ENCODE measurements around the gene KIF26A. TPM values are rescaled to one million over a fixed set of nuclear protein-coding genes. Genes with fewer than 3 reads are reported as not detected.

The KIF26A gene
- total RNA-seq, 4 donors from 2014 or later: 3.3 to 6.2 (median 4.9) TPM

DNA sequence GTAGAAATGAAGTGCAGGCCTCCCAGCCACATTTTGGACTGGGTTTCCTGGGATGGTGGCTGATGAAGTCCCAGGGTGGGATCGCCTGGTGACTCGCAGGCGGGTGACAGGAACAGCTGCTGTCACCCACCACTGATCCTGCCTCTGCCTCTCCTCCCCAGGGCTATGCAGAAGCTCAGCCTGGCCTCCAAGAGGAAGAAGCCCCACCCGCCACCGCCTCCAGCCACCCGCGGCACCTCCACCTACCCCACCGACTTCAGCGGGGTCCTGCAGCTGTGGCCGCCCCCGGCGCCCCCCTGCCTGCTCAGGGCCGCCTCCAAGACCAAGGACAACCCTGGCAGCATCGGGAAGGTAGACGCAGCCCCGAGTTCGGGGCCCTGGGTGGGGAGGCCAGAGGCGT, 28.3 kb downstream of the KIF26A start:
- no peak overlapping the region for H3K4me3 ChIP-seq (replicated peaks in 1 of 3)
- intact Hi-C loops (cut with DNase I): no loop called here
- 88 to 91% methylated on average over 10 of the region's 18 CpGs for whole genome bisulfite sequencing, 2 donors
- H3K9me3 ChIP-seq: no peaks in the 10 kb centered on the region
- DNase-seq: no peak
- H3K4me1 ChIP-seq: no peaks in the 10 kb centered on the region
- no peaks in the 10 kb centered on the region for H3K36me3 ChIP-seq
- H3K27me3 ChIP-seq: no peaks in the 10 kb centered on the region
- H3K27ac ChIP-seq: no peak overlapping the region
- TF ChIP-seq, protein P1, sequence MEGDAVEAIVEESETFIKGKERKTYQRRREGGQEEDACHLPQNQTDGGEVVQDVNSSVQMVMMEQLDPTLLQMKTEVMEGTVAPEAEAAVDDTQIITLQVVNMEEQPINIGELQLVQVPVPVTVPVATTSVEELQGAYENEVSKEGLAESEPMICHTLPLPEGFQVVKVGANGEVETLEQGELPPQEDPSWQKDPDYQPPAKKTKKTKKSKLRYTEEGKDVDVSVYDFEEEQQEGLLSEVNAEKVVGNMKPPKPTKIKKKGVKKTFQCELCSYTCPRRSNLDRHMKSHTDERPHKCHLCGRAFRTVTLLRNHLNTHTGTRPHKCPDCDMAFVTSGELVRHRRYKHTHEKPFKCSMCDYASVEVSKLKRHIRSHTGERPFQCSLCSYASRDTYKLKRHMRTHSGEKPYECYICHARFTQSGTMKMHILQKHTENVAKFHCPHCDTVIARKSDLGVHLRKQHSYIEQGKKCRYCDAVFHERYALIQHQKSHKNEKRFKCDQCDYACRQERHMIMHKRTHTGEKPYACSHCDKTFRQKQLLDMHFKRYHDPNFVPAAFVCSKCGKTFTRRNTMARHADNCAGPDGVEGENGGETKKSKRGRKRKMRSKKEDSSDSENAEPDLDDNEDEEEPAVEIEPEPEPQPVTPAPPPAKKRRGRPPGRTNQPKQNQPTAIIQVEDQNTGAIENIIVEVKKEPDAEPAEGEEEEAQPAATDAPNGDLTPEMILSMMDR (IDR thresholded peaks at IDR 0.05): no peak
- no peak for TF ChIP-seq POLR2A (IDR thresholded peaks at IDR 0.05)

- no peaks in the 10 kb centered on the region for H3K9me3 ChIP-seq
- H3K27ac ChIP-seq: no peak overlapping the region
- H3K4me1 ChIP-seq: no peaks in the 10 kb centered on the region
- no peak overlapping the region for H3K4me3 ChIP-seq (replicated peaks in 1 of 3)
- no peaks in the 10 kb centered on the region for H3K27me3 ChIP-seq
- DNase-seq: no peak
- WGBS, 2 donors: 91 to 95% methylated on average over 7 to 10 of the region's 15 CpGs
- TF ChIP-seq POLR2A (IDR thresholded peaks at IDR 0.05): no peak
- TF ChIP-seq, protein P1 (IDR thresholded peaks at IDR 0.05): no peak
- no peaks in the 10 kb centered on the region for H3K36me3 ChIP-seq
- intact Hi-C loops (cut with DNase I): no loop called here
These were observed 30.2 kb downstream of the KIF26A start for GRCh38 chr14:104168603-104169002.

DNA sequence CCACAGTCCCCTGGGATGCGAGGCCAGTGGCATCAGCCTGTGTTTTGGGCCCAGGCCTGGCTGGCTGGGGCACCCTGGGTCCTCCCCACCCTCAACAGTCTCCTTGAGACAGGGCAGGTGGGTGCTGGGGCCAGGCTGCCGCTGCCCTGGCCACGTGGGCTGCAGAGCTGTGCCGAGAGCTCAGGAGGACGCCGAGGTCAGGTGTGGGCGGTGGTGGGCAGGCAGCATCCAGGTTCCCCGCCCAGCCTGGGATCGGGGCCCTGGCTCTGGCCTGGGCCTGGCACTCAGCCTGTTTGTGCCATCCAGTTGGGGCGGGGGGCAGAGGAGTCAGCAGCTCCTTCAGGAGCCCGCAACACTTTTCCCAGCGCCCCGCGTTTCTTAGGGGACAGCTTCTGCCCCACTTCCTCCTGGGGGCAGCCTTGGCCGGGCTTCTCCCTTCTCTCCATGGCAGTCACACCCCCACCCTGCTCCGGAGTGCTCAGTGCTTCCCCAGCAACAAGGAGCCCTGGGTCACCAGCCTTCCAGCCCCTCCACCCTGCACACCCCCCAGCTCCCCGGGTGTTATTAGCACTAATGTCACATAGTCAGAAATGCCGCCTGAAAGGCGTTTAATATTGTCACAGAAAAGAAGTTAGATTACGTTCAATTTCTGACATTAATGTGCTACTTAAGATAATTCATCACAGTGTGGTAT, 30.8 kb downstream of the KIF26A start:
- 82 to 89% methylated on average over 12 to 14 of the region's 20 CpGs for WGBS, 2 donors

DNA sequence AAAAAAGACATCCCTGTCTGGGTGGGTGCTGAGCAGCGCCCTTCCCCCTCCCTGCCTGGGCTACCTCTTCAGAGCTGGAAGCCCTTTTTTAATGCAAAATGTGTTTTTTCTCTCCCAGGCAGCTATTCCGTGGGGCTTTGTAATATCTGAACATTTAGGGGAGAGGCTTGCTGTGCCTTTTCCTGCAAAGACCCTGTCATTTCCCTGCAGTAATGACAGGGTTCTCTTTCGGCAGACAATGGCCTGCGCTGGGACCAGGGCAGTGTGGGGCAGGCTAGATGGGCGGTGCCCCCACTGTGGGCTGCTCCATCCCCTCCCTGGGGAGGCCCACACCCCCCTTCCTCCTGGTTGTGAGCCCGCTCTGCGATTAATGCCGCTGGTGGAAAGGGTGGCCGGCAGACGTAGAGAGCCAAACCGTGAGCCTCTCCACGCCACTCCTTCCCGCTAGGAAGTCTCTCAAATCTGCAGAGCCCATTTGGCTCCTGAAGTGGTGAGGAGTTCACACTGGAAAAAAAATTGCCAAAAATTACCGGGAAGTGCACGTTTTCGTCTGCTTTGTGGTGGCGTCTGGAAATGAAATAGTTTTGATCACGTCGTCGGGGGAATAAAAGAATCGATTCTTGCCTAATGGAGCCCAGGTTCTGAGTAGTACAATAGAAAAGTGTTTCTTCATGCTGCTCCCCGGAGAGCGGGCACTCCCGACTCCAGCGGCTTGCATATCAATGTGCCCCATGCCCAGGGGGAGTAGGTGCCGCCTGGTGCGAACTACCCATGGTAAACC, 31.5 kb downstream of the KIF26A start:
- TF ChIP-seq POLR2A (IDR thresholded peaks at IDR 0.05): no peak
- TF ChIP-seq, protein P1 (IDR thresholded peaks at IDR 0.05): no peak
- intact Hi-C loops (cut with DNase I): no loop called here
- Histone ChIP-seq H3K9me3 (no peaks in the 10 kb centered on the region), H3K4me3 (replicated peaks in 1 of 3) (no peak overlapping the region), H3K36me3 (no peaks in the 10 kb centered on the region), H3K27ac (no peak overlapping the region), H3K27me3 (no peaks in the 10 kb centered on the region), H3K4me1 (no peaks in the 10 kb centered on the region)
- 70 to 75% methylated on average over 22 to 27 of the region's 27 CpGs for WGBS, 2 donors
- DNase-seq: no peak

More for the DNA sequence above, 30.8 kb downstream of the KIF26A start:
- no peak for DNase-seq
- H3K27me3 ChIP-seq: no peaks in the 10 kb centered on the region
- TF ChIP-seq, protein P1 (IDR thresholded peaks at IDR 0.05): no peak
- TF ChIP-seq POLR2A (IDR thresholded peaks at IDR 0.05): no peak
- intact Hi-C loops (cut with DNase I): no loop called here
- H3K4me1 ChIP-seq: no peaks in the 10 kb centered on the region
- H3K27ac ChIP-seq: no peak overlapping the region
- no peak overlapping the region for H3K4me3 ChIP-seq (replicated peaks in 1 of 3)
- H3K36me3 ChIP-seq: no peaks in the 10 kb centered on the region
- H3K9me3 ChIP-seq: no peaks in the 10 kb centered on the region
